SK-N-SH (cell line): ENCODE measurements around the gene KBTBD13. TPM values are rescaled to one million over a fixed set of nuclear protein-coding genes. Genes with fewer than 3 reads are reported as not detected.
A peak's percentile ranks its signal among the peaks of the same experiment; 100 is the strongest.

Source experiments
- CTCF ChIA-PET: fragments of 300-600, 350-600 bp; formaldehyde crosslinking; extraction: SDS; loops from one replicate; lab custom pipeline; 2021; lab: Yijun Ruan, JAX
- POLR2A ChIA-PET: fragments of 350-600 bp; sonication (Branson Sonifier 250); formaldehyde crosslinking; extraction: SDS; loops from one replicate; lab custom pipeline; 2020; ENCODE audit warnings: antibody characterized with exemption, inconsistent platforms; lab: Yijun Ruan, JAX
- DNase-seq: peaks from one replicate; pipeline ENCODE4 v3.0.0; 2012
- H2AFZ ChIP-seq: fragments of 200-600 bp; sonication (generic); 2 replicates; pipeline ENCODE4 v1.8.1; 2016; ENCODE audit warnings: antibody characterized with exemption, mild to moderate bottlenecking, low read depth
- H3F3A ChIP-seq: fragments of 200-600 bp; sonication (generic); replicated peaks from 2 replicates; pipeline ENCODE3; 2016; ENCODE audit warnings: antibody characterized with exemption, mild to moderate bottlenecking; ENCODE audit not compliant: insufficient read depth
- H3K27ac ChIP-seq, 2 experiments: fragments of 200-500 bp in 1 of 2; fragments of 200-600 bp in 1 of 2; sonication (Bioruptor generic) in 1 of 2; sonication (generic), shearing (Covaris generic) in 1 of 2; 2 replicates each; pipeline versions ENCODE4 v1.5.1 to v1.6.1; 2014 to 2016; ENCODE audit warnings: low read depth in 2 of 2, inconsistent platforms in 1 of 2, low read length in 1 of 2, mild to moderate bottlenecking in 1 of 2, mixed read lengths in 1 of 2
- H3K27me3 ChIP-seq: fragments of 200-600 bp; sonication (generic), shearing (Covaris generic); 2 replicates; pipeline ENCODE4 v1.6.1; 2016; ENCODE audit warnings: mixed run types; ENCODE audit not compliant: insufficient read depth
- H3K36me3 ChIP-seq, 2 experiments: fragments of 200-500 bp in 1 of 2; fragments of 200-600 bp in 1 of 2; sonication (Bioruptor generic) in 1 of 2; sonication (generic) in 1 of 2; replicated peaks in 1 of 2; 2 replicates each; pipeline versions ENCODE3 to v1.5.1; 2014 to 2016; ENCODE audit warnings: low read length in 1 of 2, mild to moderate bottlenecking in 1 of 2; ENCODE audit not compliant: insufficient read depth in 2 of 2, control insufficient read depth in 1 of 2
- H3K4me1 ChIP-seq, 2 experiments: fragments of 200-500 bp in 1 of 2; fragments of 200-600 bp in 1 of 2; sonication (Bioruptor generic) in 1 of 2; sonication (generic), shearing (Covaris generic) in 1 of 2; 2 replicates each; pipeline versions ENCODE4 v1.5.1 to v1.6.1; 2014 to 2016; ENCODE audit warnings: low read depth in 1 of 2, low read length in 1 of 2, mixed run types in 1 of 2; ENCODE audit not compliant: insufficient read depth in 2 of 2, control insufficient read depth in 1 of 2
- H3K4me2 ChIP-seq: fragments of 200-600 bp; sonication (generic), shearing (Covaris generic); 2 replicates; pipeline ENCODE4 v1.6.1; 2017; ENCODE audit warnings: mixed run types
- H3K4me3 ChIP-seq, 2 experiments: fragments of 200-500 bp in 1 of 2; fragments of 200-600 bp in 1 of 2; sonication (Bioruptor generic) in 1 of 2; sonication (generic), shearing (Covaris generic) in 1 of 2; 2 replicates each; pipeline versions ENCODE4 v1.5.1 to v1.8.1; 2014 to 2016; ENCODE audit warnings: low read depth in 2 of 2, inconsistent platforms in 1 of 2, low read length in 1 of 2, mild to moderate bottlenecking in 1 of 2, mixed read lengths in 1 of 2, moderate library complexity in 1 of 2
- H3K79me2 ChIP-seq: fragments of 200-600 bp; sonication (generic); 2 replicates; pipeline ENCODE4 v1.8.1; 2017; ENCODE audit warnings: mild to moderate bottlenecking; ENCODE audit not compliant: insufficient read depth
- H3K9ac ChIP-seq: fragments of 200-600 bp; sonication (generic); 2 replicates; pipeline ENCODE4 v1.6.1; 2017; ENCODE audit warnings: mixed run types
- H3K9me2 ChIP-seq: fragments of 200-600 bp; sonication (generic); 2 replicates; pipeline ENCODE4 v1.6.1; 2017; ENCODE audit warnings: mixed run types
- H3K9me3 ChIP-seq: fragments of 200-600 bp; sonication (generic); 2 replicates; pipeline ENCODE4 v1.6.1; 2017; ENCODE audit warnings: mixed run types, mild to moderate bottlenecking, moderate library complexity
- H4K20me1 ChIP-seq: fragments of 200-600 bp; sonication (generic); 2 replicates; pipeline ENCODE4 v1.6.1; 2017; ENCODE audit warnings: mild to moderate bottlenecking, mixed run types; ENCODE audit not compliant: insufficient read depth
- EP300 ChIP-seq, 2 experiments: IDR thresholded peaks; 2 replicates each; pipeline versions ENCODE4 v1.4.0 to v1.6.1; 2012; ENCODE audit warnings: borderline replicate concordance in 1 of 2, low read depth in 1 of 2, low read length in 1 of 2
- FOSL2 ChIP-seq: IDR thresholded peaks from 2 replicates; pipeline ENCODE4 v1.4.0; 2012; ENCODE audit warnings: low read depth, mild to moderate bottlenecking, moderate library complexity, borderline replicate concordance
- IRF3 ChIP-seq: fragments of 150-350 bp; IDR thresholded peaks from 2 replicates; pipeline ENCODE4 v1.6.1; 2016; ENCODE audit warnings: mild to moderate bottlenecking, low read depth, low read length
- JUND ChIP-seq: IDR thresholded peaks from 2 replicates; pipeline ENCODE4 v1.4.0; 2012
- MEF2A ChIP-seq: IDR thresholded peaks from 2 replicates; pipeline ENCODE4 v1.4.0; 2012; ENCODE audit warnings: low read depth, borderline replicate concordance
- POLR2AphosphoS5 ChIP-seq: IDR thresholded peaks from 2 replicates; pipeline ENCODE4 v1.6.1; 2012; ENCODE audit warnings: low read depth, low read length
- RAD21 ChIP-seq: IDR thresholded peaks from 2 replicates; pipeline ENCODE4 v1.6.1; 2012; ENCODE audit warnings: mild to moderate bottlenecking, low read length
- REST ChIP-seq: IDR thresholded peaks from 2 replicates; pipeline ENCODE4 v1.6.1; 2012; ENCODE audit warnings: mild to moderate bottlenecking, low read depth, low read length, moderate library complexity
- RFX5 ChIP-seq: IDR thresholded peaks from 2 replicates; pipeline ENCODE4 v1.6.1; 2012; ENCODE audit warnings: mild to moderate bottlenecking, improper control_type of control experiment, low read length
- TAF1 ChIP-seq: IDR thresholded peaks from 2 replicates; pipeline ENCODE4 v1.6.1; 2012; ENCODE audit warnings: low read depth, mild to moderate bottlenecking, low read length, moderate library complexity, borderline replicate concordance
- YY1 ChIP-seq: IDR thresholded peaks from 2 replicates; pipeline ENCODE4 v1.4.0; 2012; ENCODE audit warnings: low read depth, mild to moderate bottlenecking
- WGBS: methylation state at CpG from one replicate; pipeline ENCODE4 v1.1.6; 2017; ENCODE audit warnings: low lambda C conversion rate; 5-methylcytosine and 5-hydroxymethylcytosine counted together
- polyA plus RNA-seq, 3 experiments: library from polyadenylated mRNA; depleted of rRNA; stranded (reverse); fragments of >200 nt; gene quantifications; 2 replicates each; pipeline ENCODE4 v1.2.3, GENCODE V29; 2012
- TF ChIP-seq, protein P1 (sequence below): IDR thresholded peaks from 2 replicates; pipeline ENCODE4 v1.4.0; 2012; ENCODE audit warnings: low read depth, borderline replicate concordance
- TF ChIP-seq, protein P2 (sequence below): IDR thresholded peaks from 2 replicates; pipeline ENCODE4 v1.4.0; 2012; ENCODE audit warnings: low read depth
- TF ChIP-seq, protein P3 (sequence below): fragments of 150-350 bp; IDR thresholded peaks from 2 replicates; pipeline ENCODE4 v1.6.1; 2017; ENCODE audit warnings: antibody characterized with exemption, low read length, low read depth, borderline replicate concordance
- TF ChIP-seq, protein P4 (sequence below): IDR thresholded peaks from 2 replicates; pipeline ENCODE4; 2012
- TF ChIP-seq, protein P5 (sequence below): fragments of 200-600 bp; sonication (generic); IDR thresholded peaks from 2 replicates; pipeline ENCODE4 v1.6.1; 2017; ENCODE audit warnings: antibody characterized with exemption, mild to moderate bottlenecking, moderate library complexity
- TF ChIP-seq, protein P6 (sequence below): IDR thresholded peaks from 2 replicates; pipeline ENCODE4 v1.4.0; 2012; ENCODE audit warnings: low read depth, borderline replicate concordance

KBTBD13 gene
- polyA plus RNA-seq, 1 of the 3 experiments (the other 2 are of a cell fraction): not detected

GRCh38 chr15:65056106-65056505, 20.4 kb upstream of the KBTBD13 start (continued):
- TF ChIP-seq EP300 (IDR thresholded peaks at IDR 0.05; ENCODE audit: borderline replicate concordance in 1 of 2, low read depth in 1 of 2, low read length in 1 of 2) (no peak), YY1 (no peak), RAD21 (no peak), RFX5 (no peak)
- TF ChIP-seq, protein P1, sequence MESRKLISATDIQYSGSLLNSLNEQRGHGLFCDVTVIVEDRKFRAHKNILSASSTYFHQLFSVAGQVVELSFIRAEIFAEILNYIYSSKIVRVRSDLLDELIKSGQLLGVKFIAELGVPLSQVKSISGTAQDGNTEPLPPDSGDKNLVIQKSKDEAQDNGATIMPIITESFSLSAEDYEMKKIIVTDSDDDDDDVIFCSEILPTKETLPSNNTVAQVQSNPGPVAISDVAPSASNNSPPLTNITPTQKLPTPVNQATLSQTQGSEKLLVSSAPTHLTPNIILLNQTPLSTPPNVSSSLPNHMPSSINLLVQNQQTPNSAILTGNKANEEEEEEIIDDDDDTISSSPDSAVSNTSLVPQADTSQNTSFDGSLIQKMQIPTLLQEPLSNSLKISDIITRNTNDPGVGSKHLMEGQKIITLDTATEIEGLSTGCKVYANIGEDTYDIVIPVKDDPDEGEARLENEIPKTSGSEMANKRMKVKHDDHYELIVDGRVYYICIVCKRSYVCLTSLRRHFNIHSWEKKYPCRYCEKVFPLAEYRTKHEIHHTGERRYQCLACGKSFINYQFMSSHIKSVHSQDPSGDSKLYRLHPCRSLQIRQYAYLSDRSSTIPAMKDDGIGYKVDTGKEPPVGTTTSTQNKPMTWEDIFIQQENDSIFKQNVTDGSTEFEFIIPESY: no peak

DNA sequence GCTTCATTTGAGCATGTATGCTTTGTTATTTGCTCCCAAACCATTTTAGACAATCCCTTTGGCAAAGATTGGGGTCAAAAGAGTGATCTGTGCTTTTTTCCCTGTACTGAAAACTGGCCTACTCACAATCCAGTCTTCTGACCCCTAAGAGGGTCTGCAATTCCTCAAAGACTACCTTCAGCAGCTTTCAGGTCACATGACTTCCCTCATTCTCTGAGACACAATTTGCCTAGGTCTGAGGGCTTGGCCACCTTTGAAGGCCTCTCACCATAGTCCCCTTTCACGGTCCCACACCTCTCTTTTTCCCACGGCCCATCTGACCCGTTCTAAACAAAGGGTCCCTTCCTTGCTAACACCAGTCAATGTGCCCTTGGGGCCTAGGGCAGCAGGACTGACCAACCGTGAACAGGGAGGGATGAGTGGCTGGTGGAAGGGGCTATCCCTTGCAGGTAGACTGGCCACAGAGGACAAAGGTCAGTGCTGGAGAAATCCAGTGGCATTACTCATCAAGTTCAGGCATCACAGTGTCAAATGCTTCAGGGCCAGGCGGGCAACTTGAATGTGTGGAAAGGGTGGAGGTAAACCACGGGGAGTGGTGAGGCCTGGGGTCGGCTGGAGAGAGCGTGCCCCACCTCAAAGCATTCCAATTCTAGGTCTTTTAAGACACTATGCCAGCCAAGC, 19.5 kb upstream of the KBTBD13 start:
- Histone ChIP-seq H3K79me2 (no peaks in the 10 kb centered on the region), H4K20me1 (no peaks in the 10 kb centered on the region), H3K9me2 (no peaks in the 10 kb centered on the region), H3K4me2 (no peak overlapping the region), H3K36me3 (no peaks in the 10 kb centered on the region), H3F3A (no peaks in the 10 kb centered on the region), H3K4me1 (peaks cover 0 to 4% of the 10 kb centered on the region in 2 experiments; a peak in 1 of 4 replicates), H3K9ac (no peak overlapping the region), H3K27me3 (no peaks in the 10 kb centered on the region), H3K4me3 (no peak overlapping the region), H3K27ac (no peak overlapping the region), H3K9me3 (no peaks in the 10 kb centered on the region), H2AFZ (no peak overlapping the region)
- POLR2A ChIA-PET: no interaction called here
- DNase-seq: peak; percentile 12
- CTCF ChIA-PET: interaction anchor here (5.2 to 9.3 kb wide), 4 partner anchors 8 to 44 kb away, joined by 39 to 109 read pairs (median 94); partner anchors contain the start of genes KBTBD13 and RASL12
- 78% methylated on average over 8 of the region's 8 CpGs for WGBS
- TF ChIP-seq RFX5 (no peak), REST (no peak), JUND (no peak), IRF3 (no peak), EP300 (IDR thresholded peaks at IDR 0.05; ENCODE audit: borderline replicate concordance in 1 of 2, low read depth in 1 of 2, low read length in 1 of 2) (no peak), MEF2A (no peak), POLR2AphosphoS5 (no peak), TAF1 (no peak), FOSL2 (no peak), YY1 (no peak)
- TF ChIP-seq, protein P2, sequence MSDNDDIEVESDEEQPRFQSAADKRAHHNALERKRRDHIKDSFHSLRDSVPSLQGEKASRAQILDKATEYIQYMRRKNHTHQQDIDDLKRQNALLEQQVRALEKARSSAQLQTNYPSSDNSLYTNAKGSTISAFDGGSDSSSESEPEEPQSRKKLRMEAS: no peak
- TF ChIP-seq, protein P3, sequence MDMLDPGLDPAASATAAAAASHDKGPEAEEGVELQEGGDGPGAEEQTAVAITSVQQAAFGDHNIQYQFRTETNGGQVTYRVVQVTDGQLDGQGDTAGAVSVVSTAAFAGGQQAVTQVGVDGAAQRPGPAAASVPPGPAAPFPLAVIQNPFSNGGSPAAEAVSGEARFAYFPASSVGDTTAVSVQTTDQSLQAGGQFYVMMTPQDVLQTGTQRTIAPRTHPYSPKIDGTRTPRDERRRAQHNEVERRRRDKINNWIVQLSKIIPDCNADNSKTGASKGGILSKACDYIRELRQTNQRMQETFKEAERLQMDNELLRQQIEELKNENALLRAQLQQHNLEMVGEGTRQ: no peak
- TF ChIP-seq, protein P4, sequence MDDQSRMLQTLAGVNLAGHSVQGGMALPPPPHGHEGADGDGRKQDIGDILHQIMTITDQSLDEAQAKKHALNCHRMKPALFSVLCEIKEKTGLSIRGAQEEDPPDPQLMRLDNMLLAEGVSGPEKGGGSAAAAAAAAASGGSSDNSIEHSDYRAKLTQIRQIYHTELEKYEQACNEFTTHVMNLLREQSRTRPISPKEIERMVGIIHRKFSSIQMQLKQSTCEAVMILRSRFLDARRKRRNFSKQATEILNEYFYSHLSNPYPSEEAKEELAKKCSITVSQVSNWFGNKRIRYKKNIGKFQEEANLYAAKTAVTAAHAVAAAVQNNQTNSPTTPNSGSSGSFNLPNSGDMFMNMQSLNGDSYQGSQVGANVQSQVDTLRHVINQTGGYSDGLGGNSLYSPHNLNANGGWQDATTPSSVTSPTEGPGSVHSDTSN: no peak
- TF ChIP-seq, protein P5, sequence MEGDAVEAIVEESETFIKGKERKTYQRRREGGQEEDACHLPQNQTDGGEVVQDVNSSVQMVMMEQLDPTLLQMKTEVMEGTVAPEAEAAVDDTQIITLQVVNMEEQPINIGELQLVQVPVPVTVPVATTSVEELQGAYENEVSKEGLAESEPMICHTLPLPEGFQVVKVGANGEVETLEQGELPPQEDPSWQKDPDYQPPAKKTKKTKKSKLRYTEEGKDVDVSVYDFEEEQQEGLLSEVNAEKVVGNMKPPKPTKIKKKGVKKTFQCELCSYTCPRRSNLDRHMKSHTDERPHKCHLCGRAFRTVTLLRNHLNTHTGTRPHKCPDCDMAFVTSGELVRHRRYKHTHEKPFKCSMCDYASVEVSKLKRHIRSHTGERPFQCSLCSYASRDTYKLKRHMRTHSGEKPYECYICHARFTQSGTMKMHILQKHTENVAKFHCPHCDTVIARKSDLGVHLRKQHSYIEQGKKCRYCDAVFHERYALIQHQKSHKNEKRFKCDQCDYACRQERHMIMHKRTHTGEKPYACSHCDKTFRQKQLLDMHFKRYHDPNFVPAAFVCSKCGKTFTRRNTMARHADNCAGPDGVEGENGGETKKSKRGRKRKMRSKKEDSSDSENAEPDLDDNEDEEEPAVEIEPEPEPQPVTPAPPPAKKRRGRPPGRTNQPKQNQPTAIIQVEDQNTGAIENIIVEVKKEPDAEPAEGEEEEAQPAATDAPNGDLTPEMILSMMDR: no peak
- TF ChIP-seq, protein P6, sequence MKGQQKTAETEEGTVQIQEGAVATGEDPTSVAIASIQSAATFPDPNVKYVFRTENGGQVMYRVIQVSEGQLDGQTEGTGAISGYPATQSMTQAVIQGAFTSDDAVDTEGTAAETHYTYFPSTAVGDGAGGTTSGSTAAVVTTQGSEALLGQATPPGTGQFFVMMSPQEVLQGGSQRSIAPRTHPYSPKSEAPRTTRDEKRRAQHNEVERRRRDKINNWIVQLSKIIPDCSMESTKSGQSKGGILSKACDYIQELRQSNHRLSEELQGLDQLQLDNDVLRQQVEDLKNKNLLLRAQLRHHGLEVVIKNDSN: no peak
